Adrenal gland (tissue), 12 donors: Measurements from ENCODE around the gene S1PR2. TPM values are rescaled to one million over a fixed set of nuclear protein-coding genes. Genes with fewer than 3 reads are reported as not detected.

ENCODE experiments used
- microRNA-seq, 3 donors: library from miRNA; unstranded; fragments of <30 nt; microRNA quantifications; one replicate each; pipeline ENCODE4, GENCODE V29; 2017 to 2020
- polyA plus RNA-seq, 3 donors: library from polyadenylated mRNA; stranded (reverse); fragments of 200-250 nt in 2 of 3; fragments of 350-450 nt in 1 of 3; fragmentation: Illumina TruSeq in 1 of 3; extraction: RNeasy Lipid Tissue Mini Kit (QIAGEN cat#74804) in 1 of 3; gene quantifications; one replicate each; pipeline ENCODE4 v1.2.3, GENCODE V29; 2013 to 2014
- small RNA-seq, 2 donors: library from RNA; depleted of rRNA; stranded (forward); fragments of <200 nt; gene quantifications; one replicate each; pipeline ENCODE3, GENCODE V24; 2016
- total RNA-seq, 9 donors: library from RNA; depleted of rRNA in 4 of 9; stranded (reverse); fragments of >200 nt in 4 of 9; fragments of 120-200 nt in 1 of 9; fragmentation: NEBNext Ultra II Directional in 1 of 9; extraction: Animal tissue kit (Norgen Biotek cat#: 25700) in 1 of 9; gene quantifications; one replicate each; pipeline versions ENCODE4 v1.1.0 to v1.2.4, GENCODE V29; 2013 to 2023
- donor health status: healthy with polysubstance abuse.
- donor health status: Bipolar disorder and iron deficiency.
- donor health status: DM: yes; HTN: yes; CAD: no.
- donor health status: DM: no; HTN: no; CAD: no.
- donor health status: DM: no; HTN: no; CAD: no.
- donor health status: DM: yes; HTN: yes; CAD: no.

Gene S1PR2
- total and polyA plus RNA-seq, 12 donors: 1.6 to 9.5 (median 5.0) TPM

Small RNA genes lying within 50 kb of the gene (microRNA-seq; reads per million reads assigned to microRNA genes)
- 0 reads per million in 3 donors for gene MIR4322

Small RNA genes lying within 50 kb of the gene (small RNA-seq; reads per million reads assigned to genes)
- 0 reads per million in 2 donors for gene MIR4322

Other genes starting within 250 kb of the S1PR2 start
- gene COL5A3, start 220.8 kb downstream of the S1PR2 start, total RNA-seq: 10 to 100 TPM in 1 of 9 donors, 1 to 10 TPM in 7, under 1 TPM in 1; 0.61 to 12.4 (median 6.7) TPM
- 10 to 100 TPM in 2 of 3 donors, 1 to 10 TPM in 1; 1.5 to 26.2 (median 18.2) TPM for gene COL5A3, start 220.8 kb downstream of the S1PR2 start, polyA plus RNA-seq
- gene RDH8, start 217.8 kb downstream of the S1PR2 start, total RNA-seq: not detected
- not detected for gene RDH8, start 217.8 kb downstream of the S1PR2 start, polyA plus RNA-seq
- gene SHFL, start 145.0 kb downstream of the S1PR2 start, total RNA-seq: 10 to 100 TPM; 17.4 to 50.6 (median 40.9) TPM
- gene SHFL, start 145.0 kb downstream of the S1PR2 start, polyA plus RNA-seq: 100 to 1,000 TPM in 1 of 3 donors, 10 to 100 TPM in 2; 18.6 to 116 (median 85.5) TPM
- gene ANGPTL6, start 128.7 kb downstream of the S1PR2 start, total RNA-seq: 1 to 10 TPM in 3 of 9 donors, under 1 TPM in 6; 0.12 to 3.2 (median 0.44) TPM
- 1 to 10 TPM in 2 of 3 donors, under 1 TPM in 1; 0.16 to 1.9 (median 1.5) TPM for gene ANGPTL6, start 128.7 kb downstream of the S1PR2 start, polyA plus RNA-seq
- gene PPAN, start 125.0 kb downstream of the S1PR2 start, total RNA-seq: 10 to 100 TPM; 18.2 to 44.8 (median 27.7) TPM
- gene PPAN, start 125.0 kb downstream of the S1PR2 start, polyA plus RNA-seq: 10 to 100 TPM; 21.2 to 98.7 (median 68.0) TPM
- gene P2RY11, start 119.6 kb downstream of the S1PR2 start, total RNA-seq: 10 to 100 TPM in 1 of 9 donors, 1 to 10 TPM in 8; 2.0 to 10.5 (median 6.0) TPM
- gene P2RY11, start 119.6 kb downstream of the S1PR2 start, polyA plus RNA-seq: 10 to 100 TPM in 2 of 3 donors, under 1 TPM in 1; 0.77 to 21.5 (median 13.0) TPM
- 100 to 1,000 TPM; 177 to 341 (median 262) TPM for gene EIF3G, start 111.4 kb downstream of the S1PR2 start, total RNA-seq
- gene EIF3G, start 111.4 kb downstream of the S1PR2 start, polyA plus RNA-seq: 100 to 1,000 TPM; 205 to 225 (median 206) TPM
- 10 to 100 TPM; 23.6 to 48.2 (median 33.8) TPM for gene DNMT1, start 36.4 kb downstream of the S1PR2 start, total RNA-seq
- gene DNMT1, start 36.4 kb downstream of the S1PR2 start, polyA plus RNA-seq: 10 to 100 TPM; 35.5 to 49.7 (median 44.0) TPM
- gene MRPL4, start 20.9 kb upstream of the S1PR2 start, total RNA-seq: 100 to 1,000 TPM in 1 of 9 donors, 10 to 100 TPM in 8; 43.7 to 123 (median 81.7) TPM
- 10 to 100 TPM; 33.4 to 56.4 (median 43.8) TPM for gene MRPL4, start 20.9 kb upstream of the S1PR2 start, polyA plus RNA-seq
- gene ICAM1, start 39.8 kb upstream of the S1PR2 start, total RNA-seq: 10 to 100 TPM in 8 of 9 donors, 1 to 10 TPM in 1; 2.2 to 90.4 (median 33.9) TPM
- 10 to 100 TPM in 2 of 3 donors, 1 to 10 TPM in 1; 8.8 to 27.6 (median 13.5) TPM for gene ICAM1, start 39.8 kb upstream of the S1PR2 start, polyA plus RNA-seq
- 1 to 10 TPM in 1 of 9 donors, under 1 TPM in 5, not detected in 3; 0.39 to 1.0 (median 0.57) TPM for gene ICAM4, start 55.6 kb upstream of the S1PR2 start, total RNA-seq
- gene ICAM4, start 55.6 kb upstream of the S1PR2 start, polyA plus RNA-seq: under 1 TPM in 2 of 3 donors, not detected in 1; 0.34 to 0.48 TPM
- 1 to 10 TPM in 1 of 9 donors, under 1 TPM in 6, not detected in 2; 0.06 to 2.2 (median 0.49) TPM for gene ICAM5, start 58.6 kb upstream of the S1PR2 start, total RNA-seq
- gene ICAM5, start 58.6 kb upstream of the S1PR2 start, polyA plus RNA-seq: under 1 TPM in 2 of 3 donors, not detected in 1; 0.20 to 0.64 TPM
- 1 to 10 TPM in 7 of 9 donors, not detected in 2; 1.0 to 4.5 (median 2.5) TPM for gene ZGLP1, start 78.5 kb upstream of the S1PR2 start, total RNA-seq
- 10 to 100 TPM in 1 of 3 donors, 1 to 10 TPM in 1, under 1 TPM in 1; 0.48 to 38.8 (median 8.8) TPM for gene ZGLP1, start 78.5 kb upstream of the S1PR2 start, polyA plus RNA-seq
- gene FDX2, start 84.7 kb upstream of the S1PR2 start, total RNA-seq: 10 to 100 TPM; 21.1 to 43.3 (median 31.0) TPM
- gene FDX2, start 84.7 kb upstream of the S1PR2 start, polyA plus RNA-seq: 10 to 100 TPM; 26.6 to 45.3 (median 33.4) TPM
- gene RAVER1, start 102.2 kb upstream of the S1PR2 start, total RNA-seq: 10 to 100 TPM in 8 of 9 donors, 1 to 10 TPM in 1; 4.3 to 42.7 (median 27.8) TPM
- gene RAVER1, start 102.2 kb upstream of the S1PR2 start, polyA plus RNA-seq: 10 to 100 TPM in 1 of 3 donors, 1 to 10 TPM in 2; 4.1 to 14.0 (median 5.5) TPM
- gene ICAM3, start 108.3 kb upstream of the S1PR2 start, total RNA-seq: 10 to 100 TPM in 2 of 9 donors, 1 to 10 TPM in 7; 3.7 to 17.7 (median 7.6) TPM
- gene ICAM3, start 108.3 kb upstream of the S1PR2 start, polyA plus RNA-seq: 10 to 100 TPM in 1 of 3 donors, 1 to 10 TPM in 2; 4.8 to 11.1 (median 8.4) TPM
- gene TYK2, start 149.2 kb upstream of the S1PR2 start, total RNA-seq: 100 to 1,000 TPM in 4 of 9 donors, 10 to 100 TPM in 5; 56.1 to 160 (median 96.8) TPM
- gene TYK2, start 149.2 kb upstream of the S1PR2 start, polyA plus RNA-seq: 100 to 1,000 TPM in 2 of 3 donors, 10 to 100 TPM in 1; 61.5 to 408 (median 297) TPM
- gene CDC37, start 172.2 kb upstream of the S1PR2 start, total RNA-seq: 100 to 1,000 TPM in 4 of 9 donors, 10 to 100 TPM in 5; 72.8 to 137 (median 97.3) TPM
- gene CDC37, start 172.2 kb upstream of the S1PR2 start, polyA plus RNA-seq: 100 to 1,000 TPM; 117 to 518 (median 317) TPM
- gene PDE4A, start 189.2 kb upstream of the S1PR2 start, total RNA-seq: 10 to 100 TPM in 7 of 9 donors, 1 to 10 TPM in 1, under 1 TPM in 1; 0.28 to 20.4 (median 12.0) TPM
- 1 to 10 TPM; 4.4 to 10.0 (median 6.4) TPM for gene PDE4A, start 189.2 kb upstream of the S1PR2 start, polyA plus RNA-seq